T-cell (primary cell): ENCODE measurements around the gene MUC7. TPM values are rescaled to one million over a fixed set of nuclear protein-coding genes. Genes with fewer than 3 reads are reported as not detected.
A peak's percentile ranks its signal among the peaks of the same experiment; 100 is the strongest.
"Not testable (repeated sequence)": the region's sequence is repeated elsewhere in the genome, so short reads cannot be mapped to it uniquely, and the experiment has no call there.

Experiments
- ATAC-seq, 4 experiments: fragments of 200-7000 bp in 3 of 4; fragments of 150-1000 bp in 1 of 4; cut with Tn5 transposase; replicated peaks in 1 of 4; 1 replicate in 3 of 4; 2 replicates in 1 of 4; pipeline ENCODE4 v1.10.0; 2021; ENCODE audit warnings: moderate library complexity in 3 of 4, mild to moderate bottlenecking in 2 of 4, moderate number of reproducible peaks in 1 of 4
- CTCF ChIA-PET, 2 donors: fragments of 300-600 bp; sonication (Branson Sonifier 250); formaldehyde crosslinking; loops; one replicate each; lab custom pipeline; 2022; ENCODE audit warnings: antibody characterized with exemption in 2 of 2; lab: Charles Lee
- POLR2A ChIA-PET, 2 donors: fragments of 300-600 bp; sonication (Branson Sonifier 250); formaldehyde crosslinking; loops; one replicate each; lab custom pipeline; 2022; ENCODE audit warnings: antibody characterized with exemption in 2 of 2; lab: Charles Lee
- DNase-seq, 35 experiments: peaks; one replicate each; pipeline versions ENCODE4 v3.0.0 to v3.0.0-alpha.2; 2013 to 2023
- H3K27ac ChIP-seq: one replicate; pipeline ENCODE4 v1.5.1; 2013; ENCODE audit warnings: low read length
- H3K27me3 ChIP-seq, 2 experiments: replicated peaks in 1 of 2; 1 replicate in 1 of 2; 2 replicates in 1 of 2; pipeline versions ENCODE4 v1.6.1 to v1.7.0; 2013; ENCODE audit warnings: low read length in 1 of 2, mixed read lengths in 1 of 2; ENCODE audit not compliant: control insufficient read depth in 2 of 2, insufficient read depth in 2 of 2; ENCODE audit errors: extremely low read depth in 1 of 2
- H3K36me3 ChIP-seq, 2 donors: 1 replicate in 1 of 2; 2 replicates in 1 of 2; pipeline versions ENCODE4 v1.6.1 to v1.7.0; 2013; ENCODE audit warnings: low read length in 1 of 2; ENCODE audit not compliant: control insufficient read depth in 2 of 2, insufficient read depth in 1 of 2; ENCODE audit errors: extremely low read depth in 1 of 2
- H3K4me1 ChIP-seq, 2 experiments: 1 replicate in 1 of 2; 2 replicates in 1 of 2; pipeline versions ENCODE4 v1.6.1 to v1.7.0; 2013; ENCODE audit warnings: low read length in 2 of 2, mixed read lengths in 1 of 2; ENCODE audit not compliant: insufficient read depth in 2 of 2, control insufficient read depth in 1 of 2; ENCODE audit errors: extremely low read depth in 1 of 2
- H3K4me3 ChIP-seq, 2 donors: 1 replicate in 1 of 2; 2 replicates in 1 of 2; pipeline versions ENCODE4 v1.5.1 to v1.7.0; 2013; ENCODE audit warnings: mild to moderate bottlenecking in 2 of 2, low read length in 1 of 2, moderate library complexity in 1 of 2; ENCODE audit not compliant: control insufficient read depth in 1 of 2; ENCODE audit errors: extremely low read depth in 1 of 2
- H3K9me3 ChIP-seq: 2 replicates; pipeline ENCODE4 v1.7.0; 2013
- H3K27ac Mint-ChIP-seq, 2 donors: one replicate each; pipeline ENCODE4 v1.8.0; 2020 to 2021; ENCODE audit warnings: mild to moderate bottlenecking in 2 of 2, mixed read lengths in 2 of 2
- H3K27me3 Mint-ChIP-seq, 2 donors: one replicate each; pipeline ENCODE4 v1.8.0; 2021 to 2022; ENCODE audit warnings: mixed read lengths in 2 of 2
- H3K36me3 Mint-ChIP-seq: one replicate; pipeline ENCODE4 v1.8.0; 2021; ENCODE audit warnings: mixed read lengths
- H3K4me1 Mint-ChIP-seq, 3 donors: one replicate each; pipeline ENCODE4 v1.8.0; 2020 to 2022; ENCODE audit warnings: mixed read lengths in 3 of 3, mild to moderate bottlenecking in 1 of 3
- H3K4me3 Mint-ChIP-seq, 3 donors: one replicate each; pipeline ENCODE4 v1.8.0; 2020 to 2022; ENCODE audit warnings: mild to moderate bottlenecking in 3 of 3, mixed read lengths in 3 of 3, moderate library complexity in 3 of 3
- H3K9me3 Mint-ChIP-seq, 3 donors: one replicate each; pipeline ENCODE4 v1.8.0; 2020 to 2022; ENCODE audit warnings: mixed read lengths in 3 of 3
- WGBS: methylation state at CpG from one replicate; pipeline ENCODE4 v1.1.5; 2013; ENCODE audit warnings: missing lambda C conversion rate; ENCODE audit not compliant: insufficient coverage; 5-methylcytosine and 5-hydroxymethylcytosine counted together
- total RNA-seq, 35 experiments: library from RNA in 6 of 35; stranded (reverse) in 6 of 35; fragments of 120-200 nt in 1 of 35; gene quantifications; one replicate each; pipeline versions ENCODE4 v1.2.1 to v1.2.4 and lab custom pipeline; 2013 to 2026

The MUC7 gene
- total RNA-seq, 5 donors from 2014 or later (not counting 1 experiment from before 2014, with no cell fraction given): not detected

GRCh38 chr4:70452946-70453345 is 19.1 kb upstream of the MUC7 start:
- Mint-ChIP-seq H3K27ac (no peak overlapping the region), H3K4me3 (no peak overlapping the region), H3K27me3 (peaks cover 0 to 8% of the 10 kb centered on the region in 2 donors), H3K4me1 (no peaks in the 10 kb centered on the region), H3K36me3 (no peaks in the 10 kb centered on the region), H3K9me3 (peaks cover 0 to 8% (median 7%) of the 10 kb centered on the region in 3 donors)
- Histone ChIP-seq H3K27ac (no peak overlapping the region), H3K4me1 (no peaks in the 10 kb centered on the region), H3K9me3 (no peaks in the 10 kb centered on the region), H3K36me3 (no peaks in the 10 kb centered on the region), H3K4me3 (no peak overlapping the region), H3K27me3 (no peaks in the 10 kb centered on the region)
- ChIA-PET POLR2A (no interaction called here), CTCF (no interaction called here)
- no peak for DNase-seq
- WGBS: 17% methylated on average over 1 of the region's 1 CpG
- ATAC-seq: no peak

- Mint-ChIP-seq H3K27me3 (peaks cover 0 to 7% of the 10 kb centered on the region in 2 donors), H3K4me1 (no peaks in the 10 kb centered on the region), H3K9me3 (peaks cover 0 to 6% (median 2%) of the 10 kb centered on the region in 3 donors), H3K4me3 (no peak overlapping the region), H3K27ac (no peak overlapping the region), H3K36me3 (no peaks in the 10 kb centered on the region)
- H3K4me3 ChIP-seq: no peak overlapping the region
- no peaks in the 10 kb centered on the region for H3K36me3 ChIP-seq
- ATAC-seq: no peak
- no peaks in the 10 kb centered on the region for H3K4me1 ChIP-seq
- no peaks in the 10 kb centered on the region for H3K9me3 ChIP-seq
- WGBS: no CpG with 5 or more reads among the region's 2 CpGs
- POLR2A ChIA-PET: no interaction called here
- peaks cover 0 to 2% of the 10 kb centered on the region in 2 experiments for H3K27me3 ChIP-seq
- no peak overlapping the region for H3K27ac ChIP-seq
- no peak for DNase-seq
- CTCF ChIA-PET: no interaction called here
Observed at GRCh38 chr4:70463335-70463734, 8.7 kb upstream of the MUC7 start.

- H3K36me3 Mint-ChIP-seq: no peaks in the 10 kb centered on the region
- Histone ChIP-seq H3K4me3 (no peak overlapping the region), H3K27ac (no peak overlapping the region), H3K4me1 (no peaks in the 10 kb centered on the region), H3K9me3 (no peaks in the 10 kb centered on the region), H3K36me3 (no peaks in the 10 kb centered on the region), H3K27me3 (no peaks in the 10 kb centered on the region)
- H3K27ac Mint-ChIP-seq: no peak overlapping the region
- ChIA-PET POLR2A (no interaction called here), CTCF (no interaction called here)
- peaks cover 4 to 10% (median 4%) of the 10 kb centered on the region in 3 donors for H3K9me3 Mint-ChIP-seq
- no peaks in the 10 kb centered on the region for H3K4me1 Mint-ChIP-seq
- WGBS: 80% methylated on average over 2 of the region's 4 CpGs
- no peak for DNase-seq
- no peak overlapping the region for H3K4me3 Mint-ChIP-seq
- H3K27me3 Mint-ChIP-seq: peaks cover 0 to 7% of the 10 kb centered on the region in 2 donors
- ATAC-seq: no peak
Observed at GRCh38 chr4:70473679-70474078, 1.7 kb downstream of the MUC7 start.

- H3K9me3 ChIP-seq: no peaks in the 10 kb centered on the region
- ATAC-seq: no peak
- POLR2A ChIA-PET: no interaction called here
Observed at GRCh38 chr4:70488748-70489147, 16.8 kb downstream of the MUC7 start.

GRCh38 chr4:70496231-70496630 is 24.2 kb downstream of the MUC7 start:
- no CpG with 5 or more reads among the region's 6 CpGs for WGBS
- CTCF ChIA-PET: no interaction called here

More at GRCh38 chr4:70488748-70489147, 16.8 kb downstream of the MUC7 start:
- WGBS: no CpG with 5 or more reads among the region's 3 CpGs
- CTCF ChIA-PET: no interaction called here
- Histone ChIP-seq H3K36me3 (no peaks in the 10 kb centered on the region), H3K27me3 (no peaks in the 10 kb centered on the region), H3K4me3 (no peak overlapping the region), H3K4me1 (no peaks in the 10 kb centered on the region), H3K27ac (no peak overlapping the region)
- peaks cover 4 to 9% of the 10 kb centered on the region in 2 donors for H3K27me3 Mint-ChIP-seq
- H3K4me3 Mint-ChIP-seq: no peak overlapping the region
- no peaks in the 10 kb centered on the region for H3K9me3 Mint-ChIP-seq
- H3K36me3 Mint-ChIP-seq: no peaks in the 10 kb centered on the region
- no peak for DNase-seq
- H3K27ac Mint-ChIP-seq: no peak overlapping the region
- H3K4me1 Mint-ChIP-seq: no peaks in the 10 kb centered on the region

GRCh38 chr4:70501838-70502237 is 29.8 kb downstream of the MUC7 start:
- H3K36me3 Mint-ChIP-seq, H3K27ac ChIP-seq, H3K9me3 ChIP-seq, H3K4me3 ChIP-seq, H3K27ac Mint-ChIP-seq, H3K4me3 Mint-ChIP-seq, H3K9me3 Mint-ChIP-seq, H3K4me1 Mint-ChIP-seq, DNase-seq, H3K4me1 ChIP-seq, ATAC-seq, H3K36me3 ChIP-seq, POLR2A ChIA-PET, H3K27me3 Mint-ChIP-seq, H3K27me3 ChIP-seq: not testable (repeated sequence)
- CTCF ChIA-PET: interaction anchor here (0.7 to 2.1 kb wide), 4 partner anchors 8 to 1320 kb away, joined by 3 to 9 read pairs (median 4); no protein-coding TSS in a partner anchor
- no CpG with 5 or more reads among the region's 8 CpGs for WGBS

More at GRCh38 chr4:70496231-70496630, 24.2 kb downstream of the MUC7 start:
- Mint-ChIP-seq H3K36me3 (no peaks in the 10 kb centered on the region), H3K27ac (no peak overlapping the region), H3K4me3 (no peak overlapping the region), H3K27me3 (peaks cover 4 to 14% of the 10 kb centered on the region in 2 donors), H3K9me3 (no peaks in the 10 kb centered on the region), H3K4me1 (no peaks in the 10 kb centered on the region)
- Histone ChIP-seq H3K4me3 (no peak overlapping the region), H3K27me3 (no peaks in the 10 kb centered on the region), H3K27ac (no peak overlapping the region), H3K36me3 (no peaks in the 10 kb centered on the region), H3K9me3 (no peaks in the 10 kb centered on the region), H3K4me1 (no peaks in the 10 kb centered on the region)
- ATAC-seq (no peak), DNase-seq (no peak)
- POLR2A ChIA-PET: no interaction called here

- H3K4me1 ChIP-seq: no peaks in the 10 kb centered on the region
- DNase-seq (no peak), ATAC-seq (no peak)
- POLR2A ChIA-PET: no interaction called here
- no CpG with 5 or more reads among the region's 4 CpGs for WGBS
- CTCF ChIA-PET: interaction anchor here (0.7 to 1.1 kb wide), 4 partner anchors 34 to 315 kb away, joined by 3 to 6 read pairs (median 6); no protein-coding TSS in a partner anchor
- no peak overlapping the region for H3K4me3 Mint-ChIP-seq
- H3K27ac ChIP-seq: no peak overlapping the region
- no peaks in the 10 kb centered on the region for H3K36me3 Mint-ChIP-seq
- H3K27me3 ChIP-seq: no peaks in the 10 kb centered on the region
- peak overlapping the region in 1 of 2 donors; percentile 40 for H3K27ac Mint-ChIP-seq
- H3K9me3 Mint-ChIP-seq: no peaks in the 10 kb centered on the region
- no peaks in the 10 kb centered on the region for H3K4me1 Mint-ChIP-seq
- no peaks in the 10 kb centered on the region for H3K9me3 ChIP-seq
- H3K4me3 ChIP-seq: no peak overlapping the region
- peaks cover 0 to 4% of the 10 kb centered on the region in 2 donors for H3K27me3 Mint-ChIP-seq
- no peaks in the 10 kb centered on the region for H3K36me3 ChIP-seq
Observed at GRCh38 chr4:70504733-70505132, 32.7 kb downstream of the MUC7 start.
